Gastrocnemius medialis (tissue), 4 donors: ENCODE data around the gene APBA1.

Experiments used
- POLR2A ChIP-seq, 2 donors: fragments of 450-650 bp; IDR thresholded peaks; one replicate each; pipeline ENCODE4 v1.6.1; 2017; ENCODE audit warnings: antibody characterized with exemption in 2 of 2, mild to moderate bottlenecking in 2 of 2, moderate library complexity in 2 of 2
- TF ChIP-seq, protein P1 (sequence below), 5 experiments: fragments of 450-650 bp in 3 of 5; fragments of 200-600 bp in 2 of 5; sonication (generic) in 2 of 5; IDR thresholded peaks in 4 of 5; conservative IDR thresholded peaks in 1 of 5; 1 replicate in 4 of 5; 2 replicates in 1 of 5; pipeline ENCODE4 v1.5.1; 2016 to 2019; ENCODE audit warnings: antibody characterized with exemption in 5 of 5, mild to moderate bottlenecking in 3 of 5, moderate library complexity in 3 of 5

- no peak for TF ChIP-seq POLR2A (IDR thresholded peaks at IDR 0.05)
- TF ChIP-seq, protein P1, sequence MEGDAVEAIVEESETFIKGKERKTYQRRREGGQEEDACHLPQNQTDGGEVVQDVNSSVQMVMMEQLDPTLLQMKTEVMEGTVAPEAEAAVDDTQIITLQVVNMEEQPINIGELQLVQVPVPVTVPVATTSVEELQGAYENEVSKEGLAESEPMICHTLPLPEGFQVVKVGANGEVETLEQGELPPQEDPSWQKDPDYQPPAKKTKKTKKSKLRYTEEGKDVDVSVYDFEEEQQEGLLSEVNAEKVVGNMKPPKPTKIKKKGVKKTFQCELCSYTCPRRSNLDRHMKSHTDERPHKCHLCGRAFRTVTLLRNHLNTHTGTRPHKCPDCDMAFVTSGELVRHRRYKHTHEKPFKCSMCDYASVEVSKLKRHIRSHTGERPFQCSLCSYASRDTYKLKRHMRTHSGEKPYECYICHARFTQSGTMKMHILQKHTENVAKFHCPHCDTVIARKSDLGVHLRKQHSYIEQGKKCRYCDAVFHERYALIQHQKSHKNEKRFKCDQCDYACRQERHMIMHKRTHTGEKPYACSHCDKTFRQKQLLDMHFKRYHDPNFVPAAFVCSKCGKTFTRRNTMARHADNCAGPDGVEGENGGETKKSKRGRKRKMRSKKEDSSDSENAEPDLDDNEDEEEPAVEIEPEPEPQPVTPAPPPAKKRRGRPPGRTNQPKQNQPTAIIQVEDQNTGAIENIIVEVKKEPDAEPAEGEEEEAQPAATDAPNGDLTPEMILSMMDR (IDR thresholded peaks at IDR 0.05 in 4 of 5, conservative IDR thresholded peaks at IDR 0.05 in 1 of 5), result no peak
These were observed 71.7 kb downstream of the APBA1 start for GRCh38 chr9:69600314-69601047.
